ENCODE results near the gene ARRDC4. TPM values are rescaled to one million over a fixed set of nuclear protein-coding genes. Genes with fewer than 3 reads are reported as not detected.

The ARRDC4 gene
- total and polyA plus RNA-seq, 2 of the 8 experiments (the other 6 are each of a cell fraction or from before 2014, with no cell fraction given), result 3.5 to 3.8 TPM

GRCh38 chr15:97930230-97930629 is 30.3 kb upstream of the ARRDC4 start (continued):
- TF ChIP-seq CHD7 (IDR thresholded peaks at IDR 0.05; ENCODE audit: insufficient replicate concordance, low read length) (no peak), YY1 (IDR thresholded peaks at IDR 0.05; ENCODE audit: low read depth, low read length) (no peak), EP300 (IDR thresholded peaks at IDR 0.05; ENCODE audit: borderline replicate concordance in 1 of 2, low read depth in 2 of 2, low read length in 2 of 2) (no peak), GTF2F1 (IDR thresholded peaks at IDR 0.05; ENCODE audit: borderline replicate concordance, low read depth, low read length) (no peak)
- TF ChIP-seq, protein P1, sequence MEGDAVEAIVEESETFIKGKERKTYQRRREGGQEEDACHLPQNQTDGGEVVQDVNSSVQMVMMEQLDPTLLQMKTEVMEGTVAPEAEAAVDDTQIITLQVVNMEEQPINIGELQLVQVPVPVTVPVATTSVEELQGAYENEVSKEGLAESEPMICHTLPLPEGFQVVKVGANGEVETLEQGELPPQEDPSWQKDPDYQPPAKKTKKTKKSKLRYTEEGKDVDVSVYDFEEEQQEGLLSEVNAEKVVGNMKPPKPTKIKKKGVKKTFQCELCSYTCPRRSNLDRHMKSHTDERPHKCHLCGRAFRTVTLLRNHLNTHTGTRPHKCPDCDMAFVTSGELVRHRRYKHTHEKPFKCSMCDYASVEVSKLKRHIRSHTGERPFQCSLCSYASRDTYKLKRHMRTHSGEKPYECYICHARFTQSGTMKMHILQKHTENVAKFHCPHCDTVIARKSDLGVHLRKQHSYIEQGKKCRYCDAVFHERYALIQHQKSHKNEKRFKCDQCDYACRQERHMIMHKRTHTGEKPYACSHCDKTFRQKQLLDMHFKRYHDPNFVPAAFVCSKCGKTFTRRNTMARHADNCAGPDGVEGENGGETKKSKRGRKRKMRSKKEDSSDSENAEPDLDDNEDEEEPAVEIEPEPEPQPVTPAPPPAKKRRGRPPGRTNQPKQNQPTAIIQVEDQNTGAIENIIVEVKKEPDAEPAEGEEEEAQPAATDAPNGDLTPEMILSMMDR (IDR thresholded peaks at IDR 0.05; ENCODE audit: control extremely low read depth in 1 of 3, insufficient read depth in 1 of 3, low read depth in 1 of 3, low read length in 3 of 3), result no peak

Data from H1 (cell line).